HepG2 (cell line): ENCODE data around the gene MPC1. TPM values are rescaled to one million over a fixed set of nuclear protein-coding genes. Genes with fewer than 3 reads are reported as not detected.

Experiments
- ATAC-seq: fragments of 200-7000 bp; cut with Tn5 transposase; 3 replicates; pipeline ENCODE4 v1.9.1; 2020; ENCODE audit warnings: mild to moderate bottlenecking, moderate library complexity
- BruUV-seq: library from RNA; stranded (reverse); fragments of 400-500 nt; replicated peaks from 2 replicates; lab custom pipeline; 2021; lab: Mats Ljungman, UMichigan
- CTCF ChIA-PET: fragments of 300-600 bp; formaldehyde crosslinking; extraction: SDS; loops from one replicate; lab custom pipeline; 2021; ENCODE audit warnings: low total read pairs, inconsistent platforms, low intra/inter-chr PET ratio; lab: Yijun Ruan, JAX
- POLR2A ChIA-PET: fragments of 350-600 bp; sonication (Branson Sonifier 250); formaldehyde crosslinking; loops from one replicate; lab custom pipeline; 2020; ENCODE audit warnings: antibody characterized with exemption, inconsistent platforms; lab: Yijun Ruan, JAX
- DNase-seq: peaks from one replicate; pipeline ENCODE4 v3.0.0-alpha.2; 2015; ENCODE audit warnings: low spot score
- FAIRE-seq: peaks from 3 replicates; lab custom pipeline; 2011; peaks lifted over from hg19 to GRCh38; lab: Jason Lieb, UNC
- H2AFZ ChIP-seq: one replicate; pipeline ENCODE4 v1.6.1; 2011; ENCODE audit warnings: low read length, inconsistent platforms
- H3K27ac ChIP-seq: fragments of 300-600 bp; 3 replicates; pipeline ENCODE4 v1.8.0; 2011; ENCODE audit warnings: mixed run types, mild to moderate bottlenecking, mixed read lengths, low read length, inconsistent platforms; ENCODE audit not compliant: insufficient read depth; ENCODE audit errors: extremely low read length
- H3K27me3 ChIP-seq, 2 experiments: fragments of 200-600 bp in 1 of 2; 2 replicates in 1 of 2; 3 replicates in 1 of 2; pipeline versions ENCODE4 v1.6.0 to v1.8.0; 2011; ENCODE audit warnings: low read length in 2 of 2, mild to moderate bottlenecking in 2 of 2, moderate library complexity in 2 of 2, inconsistent platforms in 1 of 2; ENCODE audit not compliant: insufficient read depth in 2 of 2, control insufficient read depth in 1 of 2
- H3K36me3 ChIP-seq, 2 experiments: fragments of 200-600 bp in 1 of 2; replicated peaks in 1 of 2; 2 replicates in 1 of 2; 3 replicates in 1 of 2; pipeline versions ENCODE4 v1.5.1 to v1.8.0; 2011; ENCODE audit warnings: low read length in 2 of 2, inconsistent platforms in 1 of 2; ENCODE audit not compliant: insufficient read depth in 2 of 2, control insufficient read depth in 1 of 2
- H3K4me1 ChIP-seq: 2 replicates; pipeline ENCODE4 v1.5.1; 2012; ENCODE audit warnings: low read length, inconsistent platforms; ENCODE audit not compliant: insufficient read depth
- H3K4me2 ChIP-seq: 2 replicates; pipeline ENCODE4 v1.6.0; 2011; ENCODE audit warnings: low read depth, low read length, inconsistent platforms
- H3K4me3 ChIP-seq, 3 experiments: fragments of 200-600 bp in 1 of 3; sonication (generic), shearing (Covaris generic) in 1 of 3; replicated peaks in 1 of 3; 2 replicates each; pipeline ENCODE4 v1.5.1; 2011 to 2016; ENCODE audit warnings: low read length in 3 of 3, inconsistent platforms in 2 of 3, low read depth in 2 of 3, mild to moderate bottlenecking in 2 of 3, control low read depth in 1 of 3, mixed read lengths in 1 of 3; ENCODE audit not compliant: insufficient read depth in 1 of 3
- H3K79me2 ChIP-seq: one replicate; pipeline ENCODE4 v1.6.1; 2011; ENCODE audit warnings: low read length, inconsistent platforms; ENCODE audit not compliant: insufficient read depth
- H3K9ac ChIP-seq: 2 replicates; pipeline ENCODE4 v1.6.0; 2011; ENCODE audit warnings: mild to moderate bottlenecking, low read depth, low read length, inconsistent platforms; ENCODE audit not compliant: insufficient read depth
- H3K9me3 ChIP-seq: 2 replicates; pipeline ENCODE4 v1.5.1; 2012; ENCODE audit warnings: mild to moderate bottlenecking, low read length
- H4K20me1 ChIP-seq: 2 replicates; pipeline ENCODE4 v1.6.0; 2011; ENCODE audit warnings: inconsistent platforms, mild to moderate bottlenecking, low read length, moderate library complexity; ENCODE audit not compliant: insufficient read depth
- LRRFIP1 ChIP-seq: sonication (generic); formaldehyde crosslinking; conservative IDR thresholded peaks from 2 replicates; pipeline ENCODE4 v1.4.0; 2020; ENCODE audit warnings: missing genetic modification reagents
- MBD4 ChIP-seq: IDR thresholded peaks from 2 replicates; pipeline ENCODE4 v1.6.1; 2012; ENCODE audit warnings: low read length, inconsistent platforms, borderline replicate concordance
- REPIN1 ChIP-seq: sonication (generic); formaldehyde crosslinking; IDR thresholded peaks from 2 replicates; pipeline ENCODE4 v1.8.0; 2022; ENCODE audit warnings: missing genetic modification reagents, low read depth, mild to moderate bottlenecking, borderline replicate concordance
- ZNF205 ChIP-seq: IDR thresholded peaks from 2 replicates; pipeline ENCODE4 v1.6.1; 2018; ENCODE audit warnings: missing biosample characterization, missing genetic modification reagents
- ZNF292 ChIP-seq: sonication (generic); formaldehyde crosslinking; IDR thresholded peaks from 2 replicates; pipeline ENCODE4 v1.8.1; 2022; ENCODE audit warnings: mild to moderate bottlenecking, low read depth, missing genetic modification reagents, borderline replicate concordance
- ZNF75D ChIP-seq: sonication (generic); formaldehyde crosslinking; IDR thresholded peaks from 2 replicates; pipeline ENCODE4 v1.8.1; 2023; ENCODE audit warnings: missing genetic modification reagents, mild to moderate bottlenecking, borderline replicate concordance
- WGBS: methylation state at CpG from one replicate; pipeline ENCODE4 v1.1.6; 2017; ENCODE audit warnings: low lambda C conversion rate; 5-methylcytosine and 5-hydroxymethylcytosine counted together
- in situ Hi-C: cut with HindIII; loops from 2 replicates; pipeline ENCODE4 v1.10.0; 2017; ENCODE audit warnings: low pct_unique_long_range_greater_than_20kb; ENCODE audit not compliant: extremely low pct_ligation_motif_present
- intact Hi-C: fragments of 100-400 bp; cut with micrococcal nuclease; formaldehyde crosslinking; loops from one replicate; pipeline ENCODE4 v1.10.0; 2022; ENCODE audit not compliant: unreplicated experiment
- polyA plus RNA-seq, 8 experiments: library from polyadenylated mRNA; depleted of rRNA in 3 of 8; stranded (reverse) in 7 of 8; unstranded in 1 of 8; fragments of >200 nt; fragmentation: Illumina TruSeq in 4 of 8; extraction: Trizol in 4 of 8; gene quantifications; 2 replicates each; pipeline versions ENCODE4 v1.2.1 to v1.2.3, GENCODE V29; 2011 to 2016; ENCODE audit warnings: low read depth in 4 of 8, missing spikeins in 1 of 8, mixed read lengths in 1 of 8; ENCODE audit not compliant: insufficient read depth in 1 of 8
- total RNA-seq, 5 experiments: library from RNA; depleted of rRNA; stranded (reverse); fragments of >200 nt; fragmentation: Illumina TruSeq; extraction: Trizol; gene quantifications; 2 replicates each; pipeline ENCODE4 v1.2.3, GENCODE V29; 2016; ENCODE audit warnings: low read depth in 1 of 5
- TF ChIP-seq, protein P1 (sequence below): sonication (generic); formaldehyde crosslinking; IDR thresholded peaks from 2 replicates; pipeline ENCODE4 v1.5.1; 2020; ENCODE audit warnings: missing genetic modification reagents, mild to moderate bottlenecking, borderline replicate concordance

Gene MPC1
- total and polyA plus RNA-seq, 2 of the 13 experiments (the other 11 are each of a cell fraction or from before 2014, with no cell fraction given), result 189 to 214 TPM

DNA sequence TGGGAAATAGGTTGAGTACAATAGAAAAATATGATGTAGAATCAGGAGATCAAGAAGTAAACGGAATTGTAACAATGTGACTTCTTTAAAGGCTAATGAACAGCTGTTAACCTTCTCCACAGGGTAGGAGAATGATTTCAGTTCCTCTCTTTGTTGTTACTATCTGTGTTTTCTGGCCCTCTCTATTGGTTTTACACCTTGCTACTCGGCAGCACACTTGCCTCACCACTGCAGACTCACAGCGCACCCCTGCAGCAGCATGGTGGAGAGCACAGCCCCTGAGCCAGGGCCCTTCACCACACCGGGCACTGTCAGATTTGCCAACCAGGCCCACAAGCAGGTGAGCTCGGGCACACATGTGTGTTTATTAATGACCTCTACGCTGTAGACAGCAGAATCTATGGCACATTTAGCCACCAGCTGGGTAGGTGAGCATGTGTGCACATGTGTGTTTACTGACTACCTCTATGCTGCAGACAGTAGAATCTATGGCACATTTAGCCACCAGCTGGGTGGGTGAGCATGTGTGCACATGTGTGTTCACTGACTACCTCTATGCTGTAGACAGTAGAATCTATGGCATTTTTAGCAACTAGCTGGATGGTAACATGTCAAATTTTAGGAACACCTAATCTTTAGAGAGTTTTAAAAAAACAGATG is 57.2 kb downstream of the MPC1 start (continued):
- no peak for TF ChIP-seq LRRFIP1 (CRISPR knock-in tag)

DNA sequence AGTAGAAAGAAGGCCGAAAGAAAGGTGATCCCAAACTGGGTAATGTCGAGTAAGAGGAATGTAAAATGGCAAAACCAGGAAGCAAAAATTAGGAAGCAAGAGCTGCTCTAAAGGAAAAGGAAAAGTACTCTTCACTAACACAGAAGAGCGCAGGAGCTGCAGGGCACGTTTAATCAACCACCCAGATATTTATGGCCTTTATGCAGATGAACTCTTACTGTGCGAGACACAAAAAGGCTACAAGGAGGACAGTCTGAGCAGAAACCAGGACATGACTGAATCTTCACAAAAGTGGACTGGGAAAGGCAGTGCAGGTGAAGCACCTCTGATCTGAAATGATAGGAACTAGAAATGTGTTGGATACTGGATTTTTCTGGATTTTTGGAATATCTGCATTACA is 59.3 kb downstream of the MPC1 start:
- ATAC-seq (no peak), DNase-seq (no peak), FAIRE-seq (no peak)
- Histone ChIP-seq H3K9ac (no peak overlapping the region), H3K4me1 (no peaks in the 10 kb centered on the region), H2AFZ (no peak overlapping the region), H3K9me3 (no peaks in the 10 kb centered on the region), H4K20me1 (no peaks in the 10 kb centered on the region; the same call in 1 of the 2 replicates), H3K79me2 (peaks cover 13% of the 10 kb centered on the region), H3K27ac (no peak overlapping the region), H3K36me3 (peaks cover 19 to 70% of the 10 kb centered on the region in 2 experiments), H3K4me2 (no peak overlapping the region), H3K4me3 (no peak overlapping the region), H3K27me3 (no peaks in the 10 kb centered on the region)
- no TSS peak for BruUV-seq
- in situ Hi-C loops (no loop called here), intact Hi-C loops (no loop called here)
- ChIA-PET CTCF (no interaction called here), POLR2A (no interaction called here)
- TF ChIP-seq ZNF292 (CRISPR knock-in tag) (no peak), REPIN1 (CRISPR knock-in tag) (no peak), ZNF75D (CRISPR knock-in tag) (no peak), ZNF205 (CRISPR knock-in tag) (no peak), MBD4 (no peak)
- TF ChIP-seq, protein P1, sequence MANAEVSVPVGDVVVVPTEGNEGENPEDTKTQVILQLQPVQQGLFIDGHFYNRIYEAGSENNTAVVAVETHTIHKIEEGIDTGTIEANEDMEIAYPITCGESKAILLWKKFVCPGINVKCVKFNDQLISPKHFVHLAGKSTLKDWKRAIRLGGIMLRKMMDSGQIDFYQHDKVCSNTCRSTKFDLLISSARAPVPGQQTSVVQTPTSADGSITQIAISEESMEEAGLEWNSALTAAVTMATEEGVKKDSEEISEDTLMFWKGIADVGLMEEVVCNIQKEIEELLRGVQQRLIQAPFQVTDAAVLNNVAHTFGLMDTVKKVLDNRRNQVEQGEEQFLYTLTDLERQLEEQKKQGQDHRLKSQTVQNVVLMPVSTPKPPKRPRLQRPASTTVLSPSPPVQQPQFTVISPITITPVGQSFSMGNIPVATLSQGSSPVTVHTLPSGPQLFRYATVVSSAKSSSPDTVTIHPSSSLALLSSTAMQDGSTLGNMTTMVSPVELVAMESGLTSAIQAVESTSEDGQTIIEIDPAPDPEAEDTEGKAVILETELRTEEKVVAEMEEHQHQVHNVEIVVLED, result no peak
- WGBS, result 96% methylated on average over 5 of the region's 5 CpGs
